Dedifferentiated amniotic fluid mesenchymal stem cell (primary cell): Measurements from ENCODE around the gene JUNB.
"Not testable (repeated sequence)": the region's sequence is repeated elsewhere in the genome, so short reads cannot be mapped to it uniquely, and the experiment has no call there.

Experiments used
- DNase-seq: peaks from one replicate; pipeline ENCODE4 v3.0.0-alpha.2; 2016; ENCODE audit errors: extremely low spot score

Gene JUNB

DNA sequence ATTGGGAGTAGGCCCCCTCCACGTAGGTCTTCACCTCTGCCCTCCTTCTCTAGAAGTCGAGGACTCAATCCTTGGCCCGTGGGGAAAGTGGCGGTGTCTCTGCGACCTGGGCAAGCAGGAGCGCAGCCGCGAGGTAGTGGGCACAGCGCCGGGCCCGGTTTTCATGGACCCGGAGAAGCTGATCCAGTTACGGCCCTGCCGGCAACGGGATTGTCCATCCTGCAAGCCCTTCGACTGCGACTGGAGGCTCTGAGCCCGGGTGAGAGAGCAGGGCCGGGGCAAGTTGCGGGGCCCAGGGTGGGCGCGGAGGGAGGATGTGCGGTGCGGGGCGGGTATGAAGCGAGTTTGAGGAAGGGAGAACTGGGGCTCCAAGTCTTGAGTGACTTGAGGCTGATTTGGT is 12.8 kb downstream of the JUNB start:
- no peak for DNase-seq

GRCh38 chr19:12806242-12807081 is 15.2 kb downstream of the JUNB start, which contains the start of gene RNASEH2A:
RNASEH2A (plus strand) TSS chr19:12806584; CDS start chr19:12806674, 90 bp downstream.
- DNase-seq: peak; percentile 82

GRCh38 chr19:12815088-12815487 is 23.8 kb downstream of the JUNB start:
- no peak for DNase-seq

- DNase-seq: not testable (repeated sequence)
Measured at GRCh38 chr19:12817188-12817587, 25.9 kb downstream of the JUNB start.

DNA sequence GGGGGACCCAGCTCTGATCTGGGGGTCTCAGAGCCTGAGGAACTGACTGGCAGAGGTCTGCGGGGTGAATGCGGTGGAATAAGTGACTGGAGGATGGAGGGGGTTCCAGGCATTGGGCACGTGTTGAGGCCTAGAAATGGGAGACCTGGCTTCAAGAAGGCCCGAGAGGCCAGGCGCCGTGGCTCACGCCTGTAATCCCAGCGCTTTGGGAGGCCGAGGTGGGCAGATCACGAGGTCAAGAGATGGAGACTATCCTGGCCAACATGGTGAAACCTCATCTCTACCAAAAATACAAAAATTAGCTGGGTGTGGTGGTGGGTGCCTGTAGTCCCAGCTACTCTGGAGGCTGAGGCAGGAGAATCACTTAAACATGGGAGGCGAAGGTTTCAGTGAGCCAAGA is 26.5 kb downstream of the JUNB start:
- DNase-seq: not testable (repeated sequence)

DNA sequence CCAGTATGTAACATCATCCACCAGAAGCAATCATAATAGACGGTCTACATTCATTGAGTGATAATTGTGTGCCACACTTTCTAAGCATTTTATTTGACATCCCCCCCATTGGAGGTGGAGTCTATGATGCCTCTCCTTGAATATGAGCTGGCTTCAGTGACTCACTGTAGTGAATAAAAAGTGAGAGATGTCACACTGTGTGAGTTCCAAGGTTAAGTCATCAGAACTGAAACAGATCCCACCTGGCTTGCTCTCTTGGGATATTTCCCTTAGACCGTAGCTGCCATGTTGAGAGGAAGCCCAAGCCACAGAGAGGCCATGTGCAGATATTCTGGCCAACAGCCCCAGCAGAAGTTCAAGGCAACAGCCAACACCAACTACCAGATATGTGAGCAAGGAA is 30.5 kb downstream of the JUNB start:
- DNase-seq: no peak

DNA sequence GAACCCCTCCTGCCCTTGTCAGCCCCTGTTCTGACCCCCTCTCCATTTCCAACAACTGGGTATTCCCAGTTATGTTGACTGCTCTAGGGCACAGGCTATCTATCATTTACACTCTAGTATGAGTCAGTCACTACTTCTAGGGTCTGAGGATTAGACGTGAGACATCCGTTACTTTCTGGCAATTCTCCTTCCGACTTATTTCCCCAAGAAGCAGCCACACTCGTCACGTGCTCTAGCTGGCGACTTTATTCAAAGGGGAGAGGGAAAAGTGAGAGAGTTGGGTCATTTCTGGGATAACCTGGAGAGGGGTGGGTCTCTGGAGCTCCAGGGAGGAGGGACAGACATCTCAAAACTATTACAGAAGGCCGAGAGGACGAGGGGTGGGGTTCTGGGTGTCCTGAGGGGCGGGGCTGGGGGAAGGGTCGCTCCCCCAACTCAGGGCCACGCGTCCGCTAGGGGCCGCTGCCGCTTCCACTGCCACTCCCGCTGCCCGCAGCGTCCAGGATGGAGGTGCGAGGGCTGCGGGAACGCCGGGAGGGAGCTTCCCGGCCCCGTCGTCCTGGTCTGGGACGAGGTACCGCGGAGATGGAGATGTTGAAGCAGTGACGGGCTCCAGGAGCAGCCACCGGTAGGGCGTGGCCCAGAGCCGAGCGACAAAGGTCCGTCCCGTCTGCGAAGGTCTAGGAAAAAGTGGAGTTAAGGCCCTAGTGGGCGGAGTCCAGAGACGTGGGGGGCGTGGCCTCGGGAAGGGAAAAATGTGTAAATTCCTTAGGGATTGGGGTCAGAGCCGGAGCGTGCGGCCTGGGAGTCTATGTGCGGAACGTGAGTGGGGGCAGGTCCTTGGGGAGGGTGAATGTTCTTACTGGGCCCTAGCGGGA is 34.2 kb downstream of the JUNB start:
- no peak for DNase-seq

- no peak for DNase-seq
Measured at GRCh38 chr19:12828494-12828893, 37.2 kb downstream of the JUNB start.

DNA sequence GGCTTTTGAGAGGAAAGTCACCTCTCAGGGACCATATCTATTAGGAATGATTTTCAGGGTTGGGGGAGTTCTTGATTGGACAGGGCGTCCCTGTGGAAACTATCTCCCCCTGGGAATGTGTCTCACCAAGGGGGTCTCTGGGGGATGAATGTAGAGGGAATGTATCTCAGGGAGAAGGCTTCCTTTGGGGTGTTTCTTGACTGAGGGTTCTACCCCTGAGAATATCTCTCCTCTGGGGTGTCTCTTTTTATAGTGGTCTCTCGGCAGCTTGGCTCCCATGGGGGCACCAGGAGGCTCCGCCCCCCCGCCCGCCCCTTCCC is 42.1 kb downstream of the JUNB start:
- no peak for DNase-seq

DNA sequence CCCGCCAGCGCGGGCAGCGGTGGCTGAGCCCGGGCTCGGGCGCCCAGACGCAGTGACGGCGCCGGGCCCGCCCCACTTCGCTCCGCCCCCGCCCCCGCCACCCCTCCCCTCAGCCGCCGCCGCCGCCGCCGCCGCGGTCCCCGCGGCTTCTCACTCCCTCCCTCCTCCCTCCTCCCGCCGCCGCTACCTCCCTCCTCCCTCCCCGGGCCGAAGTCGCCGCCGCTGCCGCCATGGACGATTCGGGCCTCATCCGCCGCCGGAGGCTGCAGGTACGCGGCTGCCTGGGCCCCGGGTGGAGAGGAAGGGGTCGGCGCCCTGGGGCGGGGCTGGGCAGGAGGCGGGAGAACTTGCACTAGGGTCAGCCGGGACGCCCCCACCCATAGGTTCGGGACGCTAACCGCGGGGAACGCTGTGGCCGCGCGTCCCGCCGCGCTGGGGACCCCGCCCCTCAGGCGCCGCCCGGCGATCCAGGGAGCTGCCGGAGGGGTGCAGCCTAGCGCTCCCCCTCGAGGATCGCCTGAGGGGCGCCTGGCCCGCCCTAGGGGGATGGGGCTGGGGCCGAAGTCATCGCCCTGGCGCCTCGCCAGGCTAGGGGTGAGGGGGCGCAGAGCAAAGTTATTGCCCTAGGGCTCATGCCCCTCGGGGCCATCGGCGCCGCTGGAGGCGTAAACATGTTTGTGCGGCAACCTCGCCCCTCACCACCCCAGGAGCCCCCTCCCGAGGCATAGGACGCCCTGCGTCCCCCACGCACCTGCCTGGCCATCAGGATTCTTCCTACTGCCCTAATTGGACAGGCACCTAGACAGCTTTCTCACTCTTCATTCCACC is 42.7 kb downstream of the JUNB start:
- no peak for DNase-seq

DNA sequence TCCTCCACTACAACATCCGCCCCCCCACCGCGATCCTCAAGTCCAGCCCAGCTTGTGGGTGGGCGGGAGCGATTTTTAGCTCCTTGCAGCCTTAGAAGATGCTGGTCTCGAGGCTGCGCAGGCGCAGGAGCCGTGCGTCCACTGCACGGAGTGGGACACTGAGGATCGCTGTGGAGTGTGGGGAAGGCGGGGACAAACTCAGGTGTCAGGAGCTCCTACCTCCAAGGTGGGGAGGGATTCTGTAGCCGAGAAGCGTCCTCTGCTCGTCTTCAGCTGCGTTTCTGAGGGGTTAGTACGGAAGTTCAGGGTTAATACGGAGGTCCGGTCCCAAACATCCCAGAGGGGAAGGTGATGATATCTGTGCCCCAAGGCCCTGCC is 43.3 kb downstream of the JUNB start, which contains the start of gene RTBDN:
Gene RTBDN, minus strand, starts transcription at position 14 of the 378 bp plus-strand sequence. CDS start 4,600 bp downstream, outside the sequence.
- no peak for DNase-seq

DNA sequence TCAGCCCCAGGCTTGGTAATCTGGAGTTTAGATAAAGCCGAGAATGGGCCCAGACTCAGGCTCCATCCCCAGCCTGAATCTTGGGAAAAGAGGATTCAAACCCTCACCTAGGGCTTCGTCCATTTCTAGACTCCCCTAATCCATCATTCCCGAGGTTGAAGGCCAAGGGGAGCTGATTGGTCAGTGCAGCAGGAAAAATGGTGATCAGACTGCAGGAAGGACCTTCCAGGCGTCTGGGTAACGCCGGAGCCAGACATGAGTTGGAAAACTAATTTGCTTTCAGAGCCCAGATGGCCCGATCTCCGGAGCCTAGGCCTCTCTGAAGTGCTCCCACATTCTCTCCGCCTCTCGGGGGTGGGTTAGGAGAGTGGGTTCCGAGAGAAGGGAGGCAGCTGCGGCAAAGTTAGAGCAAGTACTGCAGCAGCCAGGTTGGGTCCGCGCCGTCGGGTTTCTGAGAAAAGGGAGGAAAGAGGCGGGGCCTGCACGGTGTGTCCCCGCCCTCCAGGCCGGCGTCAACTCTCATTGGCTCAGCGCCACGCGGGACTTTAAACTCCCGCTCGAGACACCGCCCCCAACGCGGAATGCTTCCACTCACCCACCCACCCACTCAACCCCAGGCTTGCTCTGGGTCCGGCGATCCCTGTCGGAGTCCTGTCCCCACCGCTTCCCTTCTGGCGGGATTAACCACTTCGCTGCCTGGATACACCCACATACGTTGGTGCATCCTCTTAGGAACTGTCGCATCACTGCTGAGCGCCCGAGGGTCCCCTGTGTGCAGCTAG is 43.9 kb downstream of the JUNB start:
- no peak for DNase-seq

DNA sequence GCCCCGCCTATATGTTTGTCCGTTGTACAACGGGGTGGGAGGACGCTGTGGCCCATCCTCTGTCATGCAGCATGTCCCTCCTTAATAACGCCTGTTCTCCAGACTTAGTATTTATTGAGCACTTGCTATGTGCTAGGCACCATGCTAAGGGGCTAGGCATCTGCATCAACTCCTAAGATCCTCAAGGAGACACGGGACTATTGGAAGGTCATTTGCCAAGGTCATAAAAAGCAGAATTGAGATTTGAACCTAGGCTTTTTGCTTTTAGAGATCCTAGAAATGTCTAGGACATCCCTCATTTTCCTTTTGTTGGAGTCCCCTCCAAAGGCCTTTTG is 45.2 kb downstream of the JUNB start:
- no peak for DNase-seq

GRCh38 chr19:12837225-12837624 is 45.9 kb downstream of the JUNB start:
- no peak for DNase-seq

DNA sequence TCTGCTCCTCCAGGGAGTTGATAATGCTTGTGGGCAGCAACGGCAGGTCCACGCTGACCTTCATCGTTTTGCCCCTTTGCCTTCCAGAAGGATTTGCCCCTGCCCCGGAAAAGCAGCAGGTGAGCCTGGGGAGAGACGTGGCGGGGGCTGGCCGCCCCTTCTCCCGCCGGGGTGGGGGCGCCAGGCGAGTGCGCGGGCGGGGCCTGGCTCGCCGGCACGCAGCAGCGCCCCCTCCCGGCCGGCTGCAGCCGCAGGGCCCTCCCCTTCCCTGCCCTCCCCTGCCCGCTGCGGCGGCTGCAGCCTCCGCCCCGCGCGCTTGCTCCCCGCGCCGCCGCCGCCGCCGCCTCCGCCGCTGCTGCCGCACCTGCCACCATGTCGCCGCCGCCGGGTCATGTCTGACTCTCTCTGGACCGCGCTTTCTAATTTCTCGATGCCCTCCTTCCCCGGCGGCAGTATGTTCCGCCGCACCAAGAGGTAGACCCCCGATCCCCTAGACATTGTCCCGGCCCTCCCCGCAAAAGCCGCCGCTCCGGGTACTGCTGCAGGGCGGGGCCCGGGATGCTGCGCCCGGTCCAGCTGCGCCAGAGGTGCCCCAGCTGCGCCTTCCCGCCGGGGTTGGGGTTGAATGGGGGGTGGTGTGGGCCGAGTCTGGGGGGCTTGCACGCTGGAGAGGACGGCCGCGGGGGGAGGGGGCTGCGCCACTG is 47.0 kb downstream of the JUNB start, which contains the start of gene MAST1:
Gene MAST1, plus strand, starts transcription at position 334 of the 704 bp plus-strand sequence. Its CDS starts 58 bp downstream, at position 392.
- DNase-seq: no peak

- DNase-seq: no peak
Measured at GRCh38 chr19:12838886-12839756, 47.8 kb downstream of the JUNB start.

- no peak for DNase-seq
Measured at GRCh38 chr19:12840091-12841079, 49.1 kb downstream of the JUNB start.

- no peak for DNase-seq
Measured at GRCh38 chr19:12841094-12841493, 49.8 kb downstream of the JUNB start.
